ENCODE measurements around the gene GALNT15.

DNA sequence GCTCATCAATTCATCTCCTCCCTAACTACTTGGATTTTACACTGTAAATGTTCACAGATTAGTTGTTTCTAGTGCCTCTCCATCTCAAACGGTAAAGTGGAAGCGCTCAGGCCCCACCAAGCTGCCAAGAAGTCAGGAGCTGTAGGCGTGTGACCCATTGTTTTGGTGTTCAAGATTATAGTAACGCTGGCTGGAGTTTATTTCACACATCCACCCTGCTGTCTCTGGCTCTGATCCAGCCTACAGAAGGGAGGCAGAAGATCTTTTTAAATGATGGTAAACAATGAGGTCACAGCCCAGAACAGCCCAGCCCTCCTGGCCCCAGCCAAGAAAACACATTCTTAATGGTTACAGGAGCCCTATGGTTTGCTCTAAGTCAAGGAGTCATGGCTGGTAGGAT is 25.7 kb upstream of the GALNT15 start:
- TF ChIP-seq CTCF (IDR thresholded peaks at IDR 0.05): no peak
- no peak for TF ChIP-seq EZH2 (IDR thresholded peaks at IDR 0.05)
